ENCODE results near the gene GDPD4.

Gene GDPD4

DNA sequence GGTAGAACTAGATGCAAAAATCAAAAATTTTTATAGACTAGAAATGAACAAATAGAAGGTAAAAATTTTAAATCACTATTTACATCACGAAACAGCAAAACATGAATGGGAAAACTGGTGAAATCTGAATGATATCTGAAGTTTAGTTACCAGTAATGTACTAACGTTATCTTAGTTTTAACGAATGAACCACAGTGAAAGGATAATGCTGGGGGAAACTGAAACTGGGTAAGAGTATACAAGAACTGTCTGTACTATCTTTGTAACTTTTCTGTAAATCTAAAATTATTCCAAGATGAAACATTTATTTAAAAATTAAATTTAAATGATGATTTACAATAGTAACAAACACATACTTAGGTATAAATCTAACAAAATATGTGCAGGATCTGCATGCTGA, 7.4 kb downstream of the GDPD4 start:
- DNase-seq, result no peak

DNA sequence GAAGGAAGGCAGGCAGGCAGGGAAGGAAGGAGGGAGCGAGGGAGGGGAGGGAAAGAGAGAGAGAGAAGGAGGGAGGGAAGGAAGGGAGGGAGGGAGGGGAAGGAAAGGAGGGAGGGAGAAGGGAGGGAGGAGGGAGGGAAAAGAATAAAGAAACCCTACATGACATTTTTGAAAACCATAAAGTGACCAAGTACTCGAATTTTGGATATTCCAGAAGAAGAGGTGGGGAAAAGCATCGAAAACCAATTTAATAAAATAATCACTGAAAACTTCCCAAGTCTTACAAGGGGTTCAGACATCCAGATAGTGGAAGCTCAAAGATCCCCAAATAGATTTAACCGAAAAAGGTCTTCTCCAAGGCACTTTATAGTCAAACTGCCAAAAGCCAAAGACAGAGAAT, 11.7 kb downstream of the GDPD4 start:
- DNase-seq, result no peak

DNA sequence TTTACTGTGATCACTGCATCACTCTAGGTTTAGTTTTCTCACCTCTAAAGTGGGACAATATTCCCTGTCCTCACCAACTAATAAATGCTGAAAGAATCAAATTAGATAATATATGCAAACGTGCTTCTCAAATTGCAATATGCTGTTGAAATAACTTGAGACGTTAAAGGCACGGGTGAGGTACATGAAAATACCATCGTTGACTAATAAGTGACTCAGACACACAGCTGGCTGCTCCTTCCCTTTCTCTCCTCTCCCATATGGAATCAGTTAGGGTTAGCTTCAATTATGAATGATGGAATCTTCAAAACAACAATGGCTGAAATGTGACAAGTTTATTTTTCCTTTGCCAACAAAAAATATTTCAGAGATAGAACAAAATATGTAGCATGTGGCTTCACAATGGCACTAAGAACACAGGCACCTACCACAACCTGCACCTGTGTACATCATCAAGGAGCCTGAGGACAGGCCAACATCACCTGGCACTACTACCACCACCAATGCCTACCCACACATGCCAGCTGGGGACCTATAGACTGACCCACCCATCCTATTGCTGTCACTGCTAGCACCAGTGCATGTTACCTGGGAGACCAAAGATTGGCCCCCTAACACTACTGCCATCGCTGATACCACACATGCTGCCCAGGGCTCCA, 13.7 kb downstream of the GDPD4 start:
- no peak for DNase-seq

DNA sequence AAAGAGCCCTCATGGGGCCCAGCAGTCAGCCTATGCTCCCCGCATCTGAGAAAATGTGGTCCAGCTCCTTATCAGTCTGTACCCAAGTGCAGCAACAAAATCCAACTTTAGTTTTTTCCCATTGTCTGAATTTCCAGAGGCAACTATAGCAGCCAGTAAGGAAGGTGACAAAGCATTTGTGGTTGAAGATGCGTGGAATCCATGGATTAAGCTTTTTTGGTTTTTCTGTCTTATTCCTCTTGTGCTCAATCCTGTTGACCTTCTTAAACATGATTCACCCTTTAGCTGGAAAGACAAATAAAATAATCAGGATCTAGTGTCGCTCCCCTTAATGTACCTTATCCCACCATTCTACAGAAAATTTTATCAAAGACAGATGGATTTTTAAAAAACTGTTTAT, 14.3 kb downstream of the GDPD4 start:
- no peak for DNase-seq

DNA sequence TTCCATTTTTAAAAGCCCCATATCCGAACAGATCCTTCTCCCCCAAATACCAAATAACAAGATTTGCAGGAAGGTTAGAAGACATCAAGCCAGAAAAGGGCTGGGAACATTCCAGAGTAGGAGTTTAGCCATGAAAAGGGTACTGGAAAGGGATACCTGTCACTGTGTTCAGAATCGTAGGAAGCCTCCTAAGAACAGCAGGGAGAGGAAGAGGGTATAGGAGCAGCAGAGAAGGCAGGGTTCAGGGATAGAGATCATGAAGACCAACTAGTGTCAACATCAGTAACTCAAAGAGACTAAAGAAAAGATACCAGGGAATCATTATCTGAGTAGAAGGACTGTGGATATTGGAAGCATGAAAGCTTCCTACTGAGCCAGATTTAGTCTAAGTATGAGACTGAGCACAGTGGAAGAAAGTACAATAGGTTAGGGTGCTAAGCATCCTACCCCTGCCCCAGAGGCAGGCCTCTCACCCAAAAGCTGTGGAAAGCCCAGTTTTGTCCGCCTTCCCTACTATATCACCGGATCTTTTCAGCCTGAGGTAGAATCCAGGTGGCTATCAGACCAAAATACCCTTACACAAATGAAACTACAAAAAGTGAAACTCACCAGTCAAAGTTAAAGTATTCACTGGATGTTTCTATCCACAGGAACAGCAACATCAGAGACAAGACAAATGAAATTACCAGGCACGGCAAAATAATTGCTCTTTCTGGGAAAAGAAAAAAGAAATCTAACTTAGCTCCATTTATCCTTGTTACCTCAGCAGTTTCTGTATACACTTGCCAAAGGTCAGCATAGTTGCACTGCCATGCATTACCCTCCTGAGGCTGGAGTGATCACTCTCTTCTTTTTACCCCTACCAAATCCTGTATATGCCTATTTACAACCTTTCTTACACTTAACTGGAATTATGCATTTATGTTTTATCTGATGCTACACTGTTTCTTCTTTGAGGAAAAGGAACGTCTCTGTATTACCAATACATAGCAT, 16.7 kb downstream of the GDPD4 start:
- DNase-seq, result no peak

DNA sequence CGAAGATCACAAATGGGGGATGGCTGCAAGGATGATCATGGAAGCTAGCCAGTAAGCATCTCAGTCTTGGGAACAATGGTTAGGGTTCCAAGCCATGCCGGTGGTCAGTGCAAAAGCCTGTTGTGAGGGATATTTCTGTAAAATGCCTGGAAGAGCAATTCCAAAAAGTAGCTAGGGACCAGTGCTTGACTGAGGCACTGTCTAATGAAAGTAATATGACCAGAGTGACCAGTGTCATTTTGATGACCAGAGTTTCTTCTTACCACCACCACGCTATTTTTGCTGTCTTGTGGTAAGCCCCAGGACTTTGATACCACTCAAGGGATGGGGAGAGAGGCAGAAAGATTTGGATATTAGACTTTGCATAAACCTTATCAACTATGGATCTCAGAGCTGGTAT, 18.4 kb downstream of the GDPD4 start:
- no peak for DNase-seq

DNA sequence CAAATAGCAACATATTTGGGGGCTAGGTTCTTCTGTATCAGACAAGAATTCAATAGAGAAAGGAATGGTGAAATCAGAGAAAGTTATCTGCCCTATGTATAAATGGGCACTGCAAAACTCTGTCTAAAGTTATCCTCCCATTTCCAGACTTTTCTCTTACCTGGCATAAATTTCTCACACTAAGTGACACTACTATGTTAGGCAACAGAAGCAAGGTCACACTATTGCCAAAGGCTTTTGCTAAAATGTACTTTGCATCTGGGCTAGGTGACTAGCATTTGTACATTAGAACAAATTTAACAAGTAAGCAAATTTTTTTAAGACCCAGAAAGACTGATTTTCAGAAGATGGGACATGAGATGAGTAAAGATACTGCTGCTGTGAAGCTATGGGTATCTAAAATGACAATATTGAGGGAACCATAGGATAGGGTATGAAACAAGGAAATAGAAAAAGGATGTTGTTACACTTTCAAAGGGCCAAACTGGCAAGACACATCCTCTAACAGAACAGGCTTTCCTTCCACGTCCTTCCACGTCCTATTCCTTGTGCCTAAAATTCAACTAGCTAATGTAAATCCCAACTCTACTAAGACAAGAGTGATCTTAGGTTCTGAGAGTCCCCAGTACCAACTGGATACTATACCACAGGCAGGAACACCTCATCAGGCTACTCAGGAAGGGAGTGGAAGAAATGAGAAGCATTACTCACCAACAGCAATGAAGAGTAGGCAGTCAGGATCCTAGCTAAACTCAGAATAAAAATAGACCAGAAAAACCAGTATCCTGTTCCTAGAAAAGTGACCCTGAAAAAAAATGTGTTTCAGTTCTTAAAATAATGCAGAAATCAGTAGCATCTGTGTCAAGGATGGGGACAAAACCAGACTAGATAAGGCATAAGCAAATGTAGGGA, 22.6 kb downstream of the GDPD4 start:
- DNase-seq, result peak; percentile 23

DNA sequence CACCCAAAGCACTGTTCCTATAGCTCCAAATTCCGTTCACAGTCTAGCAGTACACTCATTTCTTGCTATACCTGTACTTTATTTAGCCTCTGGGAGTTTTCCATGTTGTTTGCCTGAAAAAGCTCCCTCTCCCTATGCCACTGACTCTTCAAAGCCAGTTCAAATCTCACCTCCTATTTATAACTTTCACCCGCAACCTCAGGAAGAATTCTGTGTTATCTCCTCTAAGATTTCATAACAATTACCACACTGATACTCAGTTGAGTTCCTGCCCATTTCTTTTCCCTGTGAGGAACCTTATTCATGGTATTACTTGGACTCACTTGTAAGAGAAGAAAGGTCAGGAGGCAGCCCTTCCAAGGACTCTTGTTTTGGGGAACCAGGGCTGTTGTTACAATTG, 25.2 kb downstream of the GDPD4 start:
- no peak for DNase-seq

DNA sequence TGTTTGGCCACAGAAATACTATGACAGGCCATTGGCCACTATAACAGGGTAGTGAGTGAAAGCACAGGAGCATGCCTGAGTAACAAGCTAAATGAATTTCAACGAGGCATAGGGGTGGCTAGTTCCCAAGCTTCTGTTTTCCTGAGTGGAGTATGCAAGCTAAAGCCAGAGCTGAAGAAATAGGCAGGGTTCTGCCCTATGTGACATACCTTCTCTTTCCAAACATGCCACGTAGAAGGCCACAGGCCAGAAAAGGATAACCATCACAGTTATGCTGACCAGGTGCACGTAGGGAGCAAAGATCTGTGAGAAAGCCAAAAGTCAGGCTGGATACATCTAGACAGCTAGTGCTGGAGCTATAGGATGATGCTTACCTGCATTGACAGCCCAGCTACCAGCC, 30.6 kb downstream of the GDPD4 start:
- DNase-seq, result no peak

DNA sequence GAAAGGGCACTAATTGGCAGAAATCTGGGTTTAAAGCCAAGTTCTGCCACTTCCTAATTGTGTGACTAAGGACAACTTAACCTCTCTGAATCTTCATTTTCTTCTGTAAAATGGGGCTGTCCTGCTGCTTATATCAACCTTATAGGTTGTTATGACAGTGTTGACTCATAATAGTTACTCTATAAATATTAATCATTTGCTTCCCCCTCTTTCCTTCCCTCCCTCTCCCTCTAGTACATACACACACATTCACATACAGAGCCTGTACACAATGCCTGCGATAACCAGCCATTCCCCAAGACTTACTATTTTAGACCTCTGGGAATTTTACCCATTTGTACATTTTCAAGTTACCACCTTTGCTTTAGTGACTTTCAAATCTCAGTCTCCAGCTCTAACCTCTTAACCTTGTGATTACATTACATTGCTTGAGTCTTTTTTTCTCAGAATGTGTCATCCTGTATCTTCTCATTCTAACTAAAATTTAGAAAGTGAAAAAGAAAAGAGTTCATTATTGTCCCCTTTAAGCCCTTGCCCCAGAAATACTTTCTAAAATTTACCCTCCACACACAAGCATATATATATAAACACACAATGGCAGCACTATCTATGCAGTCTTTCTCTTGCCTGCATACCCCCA, 31.9 kb downstream of the GDPD4 start:
- DNase-seq, result no peak

DNA sequence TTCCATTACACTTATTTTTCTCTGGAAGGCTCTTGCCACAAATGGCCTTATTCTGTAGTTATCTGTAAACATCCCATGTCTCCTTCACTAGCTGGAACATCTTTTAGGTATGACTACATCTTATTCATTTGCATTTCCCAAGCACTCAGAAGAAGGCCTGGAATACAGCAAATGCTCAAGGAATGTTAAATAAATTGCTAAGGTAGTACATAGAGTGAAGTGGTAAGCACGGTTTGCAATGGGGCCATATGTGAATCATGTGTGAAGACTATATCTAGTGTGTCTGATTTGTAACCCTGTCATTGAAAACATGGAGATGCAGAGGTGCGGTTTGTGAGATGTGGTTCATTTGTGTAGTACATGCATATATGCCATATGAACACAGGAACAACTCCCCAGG, 33.5 kb downstream of the GDPD4 start:
- DNase-seq, result no peak

DNA sequence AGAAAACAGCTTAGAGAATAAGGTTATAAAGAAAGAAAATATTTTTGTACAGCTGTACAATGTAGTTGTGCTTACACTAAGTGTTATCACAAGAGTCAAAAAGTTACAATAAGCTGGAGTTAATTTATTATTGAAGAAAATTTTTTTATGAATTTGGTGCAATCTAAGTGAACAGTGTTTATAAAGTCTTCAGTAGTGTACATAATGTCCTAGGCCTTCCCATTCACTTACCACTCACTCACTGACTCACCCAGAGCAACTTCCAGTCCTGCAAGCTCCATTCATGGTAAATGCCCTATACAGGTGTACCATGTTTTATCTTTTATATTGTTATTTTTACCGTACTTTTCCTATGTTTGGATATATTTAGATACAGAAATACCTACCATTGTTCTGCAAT, 34.7 kb downstream of the GDPD4 start:
- DNase-seq, result no peak

DNA sequence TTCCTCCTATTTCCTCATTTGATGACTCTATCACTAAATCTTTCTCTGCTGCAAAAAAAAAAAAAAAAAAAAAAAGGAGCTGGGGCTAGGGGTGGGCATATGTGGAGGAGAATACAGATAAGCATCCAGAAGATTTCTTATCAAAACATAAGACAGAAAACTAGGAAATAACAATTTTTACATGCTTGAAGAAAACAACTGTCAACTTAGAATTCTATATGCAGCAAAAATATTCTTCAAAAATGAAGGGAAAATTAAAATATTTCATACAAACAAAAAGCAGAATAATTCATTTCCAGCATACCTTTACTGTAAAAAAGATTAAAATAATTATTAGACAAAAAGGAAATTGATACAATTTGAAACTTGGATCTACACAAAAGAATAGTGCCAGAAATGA, 38.7 kb downstream of the GDPD4 start:
- DNase-seq, result no peak

DNA sequence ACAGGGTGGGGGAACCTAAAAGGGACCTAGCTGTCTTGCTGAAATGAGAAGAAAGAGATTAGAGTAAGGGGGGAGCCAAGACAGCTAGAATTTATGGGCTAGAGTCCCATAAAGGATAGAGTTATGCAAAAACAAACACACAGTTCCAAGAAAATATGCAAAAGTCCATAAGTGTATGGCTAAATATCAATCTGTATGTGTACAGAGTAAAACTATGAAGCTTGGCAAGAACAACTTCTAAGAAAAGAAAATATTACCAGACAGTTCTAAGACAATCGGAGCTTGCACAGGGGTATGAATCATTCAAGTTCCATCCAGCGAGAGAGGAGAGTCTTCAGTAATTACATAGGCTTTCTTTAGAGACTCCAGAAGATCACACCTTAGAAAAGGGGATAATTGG, 41.8 kb downstream of the GDPD4 start:
- no peak for DNase-seq

DNA sequence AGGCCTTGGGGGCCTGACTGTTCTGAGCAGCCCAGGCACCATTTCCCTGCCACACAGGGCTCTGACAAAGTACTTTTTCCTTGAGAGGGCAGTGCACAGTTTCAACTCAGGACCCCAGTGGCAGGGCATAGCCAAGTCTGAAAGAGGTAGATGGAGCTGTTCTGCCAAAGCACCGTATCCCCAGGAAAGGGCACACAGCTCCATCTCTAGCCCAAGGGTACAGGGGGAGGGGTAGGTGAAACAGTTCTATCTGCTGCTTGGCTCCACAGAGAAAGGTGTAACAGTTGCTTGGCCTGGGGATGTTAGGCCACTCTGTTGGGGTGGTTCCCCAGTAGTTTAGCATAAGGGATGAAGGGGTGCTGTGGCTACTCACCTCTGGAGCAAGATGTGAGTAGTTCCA, 47.8 kb downstream of the GDPD4 start:
- no peak for DNase-seq

DNA sequence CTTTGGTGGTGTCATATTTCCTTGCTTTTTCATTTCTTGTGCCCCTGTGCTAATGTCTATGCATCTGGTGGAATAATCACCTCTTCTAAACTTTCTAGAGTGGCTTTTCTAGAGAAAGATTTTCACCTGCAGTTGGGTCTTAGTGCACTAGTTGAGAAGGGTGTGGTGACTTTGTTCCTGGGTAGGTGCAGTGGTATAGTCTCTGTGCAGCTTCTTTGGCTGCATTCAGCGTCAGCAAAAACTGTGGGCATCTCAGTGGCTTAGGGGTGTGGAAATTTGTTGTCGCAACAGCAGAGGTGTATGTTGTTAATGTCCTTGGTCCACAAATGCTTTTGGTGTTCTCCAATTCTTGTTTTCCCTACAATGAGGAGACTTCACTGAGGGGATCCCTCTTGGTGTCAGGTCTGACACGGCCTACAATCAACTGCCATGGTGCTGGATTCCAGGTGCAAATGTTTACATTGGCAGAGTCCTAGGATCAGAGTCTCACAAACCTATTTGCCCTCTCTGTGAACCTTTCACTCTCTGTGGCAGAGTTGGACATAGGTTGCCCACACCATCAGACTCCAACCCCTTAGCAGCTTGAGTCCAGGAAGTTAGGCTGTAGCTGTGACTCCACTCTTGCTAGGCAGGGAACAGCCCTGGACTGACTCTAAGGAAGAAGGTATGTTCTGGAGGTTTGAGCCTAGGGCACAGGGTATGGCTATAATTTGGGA, 48.8 kb downstream of the GDPD4 start:
- no peak for DNase-seq

DNA sequence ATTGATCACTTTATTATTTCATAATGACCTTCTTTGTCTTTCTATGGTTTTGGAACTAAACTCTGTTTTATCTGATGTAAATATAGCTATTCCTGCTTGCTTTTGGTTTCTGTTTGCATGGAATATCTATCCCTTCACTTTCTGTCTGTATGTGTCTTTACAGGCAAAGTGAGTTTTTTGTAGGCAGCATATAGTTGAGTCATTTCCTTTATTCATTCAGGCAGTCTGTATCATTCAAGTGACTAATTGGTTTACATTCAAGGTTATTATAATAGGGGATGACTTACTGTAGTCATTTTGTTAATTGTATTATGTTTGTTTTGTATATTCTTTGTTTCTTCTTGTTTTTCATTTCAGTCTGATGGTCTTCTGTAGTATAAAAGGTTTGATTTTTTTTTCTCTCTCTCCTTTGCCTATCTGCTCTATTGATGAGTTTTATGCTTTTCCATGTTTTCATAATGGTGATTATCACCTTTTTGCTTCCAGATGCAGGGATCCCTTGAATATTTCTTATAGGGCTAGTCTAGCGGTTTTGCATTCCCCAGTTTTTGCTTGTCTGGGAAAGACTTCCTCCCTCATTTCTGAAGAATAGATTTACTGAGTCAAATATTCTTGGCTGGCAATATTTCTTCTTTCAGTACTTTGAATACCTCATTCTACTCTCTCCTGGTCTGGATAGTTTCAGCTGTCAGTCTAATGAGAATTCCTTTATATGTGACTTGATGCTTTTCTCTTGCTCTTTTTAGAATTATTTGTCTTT, 50.4 kb downstream of the GDPD4 start:
- DNase-seq, result no peak

DNA sequence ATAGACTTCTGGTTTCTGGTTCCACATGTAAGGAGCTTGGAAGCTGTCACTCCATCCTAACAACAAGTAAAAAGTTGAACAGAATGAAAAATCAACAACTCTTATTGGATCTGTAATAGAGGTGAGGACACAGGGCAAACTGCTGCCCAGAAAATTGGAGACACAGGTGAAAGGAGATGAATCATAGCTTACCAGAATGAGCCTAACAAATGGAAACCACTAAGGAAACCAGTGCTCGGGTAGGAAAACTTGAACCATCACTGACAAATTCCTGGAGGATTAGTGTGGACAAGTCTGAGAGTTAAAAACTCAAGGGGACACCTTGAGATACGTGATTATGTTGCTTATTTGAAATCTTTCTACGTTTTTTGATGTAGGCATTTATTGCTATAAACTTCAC, 52.1 kb downstream of the GDPD4 start:
- no peak for DNase-seq

DNA sequence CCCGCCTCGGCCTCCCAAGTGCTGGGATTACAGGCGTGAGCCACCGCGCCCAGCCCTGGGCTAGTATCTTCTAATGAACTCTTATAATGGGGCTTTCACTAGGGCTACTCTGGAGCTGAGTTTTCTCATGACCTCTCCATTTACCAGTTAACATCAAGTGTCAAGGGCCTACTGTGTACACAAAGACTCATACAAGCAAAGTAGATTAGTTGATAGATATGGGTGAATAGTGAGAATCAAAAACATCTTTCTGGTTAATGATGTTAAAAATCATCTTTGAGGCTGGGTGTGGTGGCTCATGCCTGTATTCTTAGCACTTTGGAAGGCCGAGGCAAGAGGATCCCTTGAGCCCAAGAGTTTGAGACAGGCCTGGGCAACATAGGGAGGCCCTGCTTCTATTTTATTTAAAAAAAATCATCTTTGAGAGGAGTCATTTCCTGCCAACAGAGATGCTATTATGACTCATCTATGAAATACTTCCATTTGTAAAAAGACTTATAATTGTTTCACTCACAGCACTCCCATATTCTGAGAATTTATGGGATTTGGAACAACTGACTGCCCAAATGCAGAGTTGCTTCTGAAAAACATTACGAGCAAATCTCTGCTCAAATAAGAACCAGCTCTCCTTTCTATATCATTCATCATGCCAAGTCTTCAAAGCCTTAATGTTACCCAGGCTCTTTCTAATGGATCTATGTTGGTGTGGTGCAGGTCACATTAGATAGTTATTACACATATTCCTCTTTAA, 57.0 kb downstream of the GDPD4 start:
- no peak for DNase-seq

DNA sequence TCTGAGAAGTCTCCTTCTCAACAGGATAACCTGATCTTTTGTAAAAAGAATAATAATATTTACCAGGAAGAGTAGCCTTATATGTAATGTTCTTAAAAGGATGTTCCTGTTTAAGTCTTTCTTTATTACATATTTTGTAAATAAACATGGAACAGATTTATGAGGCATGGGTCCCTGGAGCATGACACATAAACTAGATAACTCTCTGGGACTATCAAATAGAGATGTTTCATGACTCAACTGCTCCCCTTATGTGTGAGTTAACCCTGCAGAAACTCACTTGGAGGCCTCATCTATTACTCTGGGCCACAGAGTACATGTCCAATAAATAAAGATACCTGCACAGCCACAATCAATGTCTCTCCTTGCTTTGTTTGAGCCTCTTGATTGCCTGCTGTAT, 64.6 kb downstream of the GDPD4 start:
- no peak for DNase-seq

DNA sequence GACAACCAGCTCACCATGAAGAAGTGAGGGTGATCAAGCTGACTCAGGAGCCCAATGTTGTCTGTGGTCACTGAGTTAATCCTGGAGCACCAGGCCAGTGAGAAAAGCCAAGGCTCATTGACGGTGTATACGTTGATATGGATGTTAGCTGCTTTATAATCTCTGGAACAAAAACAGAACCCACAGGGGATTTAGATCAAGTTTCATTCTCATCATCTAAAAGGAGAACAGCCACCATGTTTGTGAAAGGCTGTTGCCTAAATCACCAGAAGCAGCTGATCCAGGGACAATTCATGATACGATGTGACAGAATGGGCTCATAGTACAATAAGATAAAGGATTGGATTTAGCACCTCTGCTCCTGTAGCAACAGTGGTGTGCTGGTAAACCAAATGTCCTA, 68.5 kb downstream of the GDPD4 start:
- no peak for DNase-seq
